Stimulated activated CD4-positive, alpha-beta T cell treated with anti-CD3 and anti-CD28 coated beads, TNF-alpha, amount 100 ng/mL, for 48 hours (primary cell): ENCODE data around the gene PALLD.

Experiments
- DNase-seq, 3 donors: peaks; one replicate each; pipeline ENCODE4 v3.0.0-alpha.2; 2020; ENCODE audit warnings: low read depth in 3 of 3

The PALLD gene

GRCh38 chr4:168732714-168733113 lies 235.9 kb downstream of the PALLD start:
- no peak for DNase-seq

- no peak for DNase-seq
Observed at GRCh38 chr4:168734703-168735678, 238.1 kb downstream of the PALLD start.

GRCh38 chr4:168735735-168736134 lies 238.9 kb downstream of the PALLD start:
- DNase-seq: no peak

- DNase-seq: no peak
Observed at GRCh38 chr4:168736860-168737805, 240.3 kb downstream of the PALLD start.

- DNase-seq: no peak
Observed at GRCh38 chr4:168737806-168738172, 240.9 kb downstream of the PALLD start.

GRCh38 chr4:168739886-168740285 lies 243.0 kb downstream of the PALLD start:
- no peak for DNase-seq

GRCh38 chr4:168740691-168741090 lies 243.8 kb downstream of the PALLD start:
- no peak for DNase-seq

- DNase-seq: no peak
Observed at GRCh38 chr4:168741281-168742173, 244.7 kb downstream of the PALLD start.

- no peak for DNase-seq
Observed at GRCh38 chr4:168743131-168743530, 246.3 kb downstream of the PALLD start.

- no peak for DNase-seq
Observed at GRCh38 chr4:168743601-168744000, 246.7 kb downstream of the PALLD start.

GRCh38 chr4:168744021-168744420 lies 247.2 kb downstream of the PALLD start:
- no peak for DNase-seq

- DNase-seq: no peak
Observed at GRCh38 chr4:168748807-168749206, 252.0 kb downstream of the PALLD start.

GRCh38 chr4:168751263-168752225 lies 254.7 kb downstream of the PALLD start:
- DNase-seq: no peak

- no peak for DNase-seq
Observed at GRCh38 chr4:168755598-168756477, 259.0 kb downstream of the PALLD start.

- no peak for DNase-seq
Observed at GRCh38 chr4:168757500-168757899, 260.6 kb downstream of the PALLD start.

- no peak for DNase-seq
Observed at GRCh38 chr4:168758351-168758876, 261.6 kb downstream of the PALLD start.

GRCh38 chr4:168759321-168759720 lies 262.5 kb downstream of the PALLD start:
- DNase-seq: no peak

GRCh38 chr4:168759959-168760527 lies 263.2 kb downstream of the PALLD start:
- DNase-seq: no peak

GRCh38 chr4:168761066-168761465 lies 264.2 kb downstream of the PALLD start:
- DNase-seq: no peak
